HG03378 (cell line): ENCODE results near the gene TTC39B.
A peak's percentile ranks its signal among the peaks of the same experiment; 100 is the strongest.

ENCODE experiments used
- ATAC-seq: cut with Tn5 transposase; IDR thresholded peaks from one replicate; pipeline ENCODE4 v1.9.1; 2021; ENCODE audit warnings: mild to moderate bottlenecking, moderate library complexity; ENCODE audit not compliant: unreplicated experiment

Gene TTC39B

DNA sequence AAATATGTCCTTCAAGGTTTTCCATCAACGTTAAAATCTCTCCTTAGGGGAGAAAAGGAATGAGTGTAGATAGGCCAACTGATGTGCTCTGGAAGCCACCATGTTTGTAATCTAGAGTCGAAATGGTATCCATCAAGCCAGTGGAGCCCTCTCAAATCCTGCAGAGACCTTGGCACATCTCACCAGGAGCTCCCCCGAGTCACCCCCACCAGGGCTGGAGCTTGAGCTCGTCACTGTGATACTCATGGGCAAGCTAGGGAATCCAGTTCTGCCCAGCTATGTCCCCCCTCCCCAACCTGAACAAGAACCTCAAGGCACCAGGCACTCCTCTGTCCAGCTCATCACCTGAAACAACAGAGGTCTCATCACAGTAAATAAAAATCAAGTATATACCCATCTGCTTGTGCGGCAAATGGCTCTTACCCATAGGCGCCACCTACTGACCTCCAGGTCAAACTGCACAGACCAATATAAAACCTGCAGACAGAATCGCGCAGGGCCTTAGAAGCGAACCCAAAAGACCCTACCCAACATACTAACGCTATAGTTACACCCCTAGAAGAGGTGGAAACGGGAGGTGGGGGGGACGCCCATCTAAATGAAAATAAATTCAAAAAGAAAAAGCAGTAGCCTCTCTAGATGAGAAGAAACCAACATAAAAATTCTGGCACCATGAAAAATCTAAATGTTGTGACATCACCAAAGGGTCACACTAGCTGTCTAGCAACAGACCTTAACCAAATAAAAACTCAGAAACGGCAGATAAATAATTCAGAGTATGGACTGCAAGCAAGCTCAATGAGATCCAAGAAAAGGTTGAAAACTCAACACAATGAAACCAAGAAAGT lies 75.0 kb downstream of the TTC39B start:
- ATAC-seq: peak; percentile 43

DNA sequence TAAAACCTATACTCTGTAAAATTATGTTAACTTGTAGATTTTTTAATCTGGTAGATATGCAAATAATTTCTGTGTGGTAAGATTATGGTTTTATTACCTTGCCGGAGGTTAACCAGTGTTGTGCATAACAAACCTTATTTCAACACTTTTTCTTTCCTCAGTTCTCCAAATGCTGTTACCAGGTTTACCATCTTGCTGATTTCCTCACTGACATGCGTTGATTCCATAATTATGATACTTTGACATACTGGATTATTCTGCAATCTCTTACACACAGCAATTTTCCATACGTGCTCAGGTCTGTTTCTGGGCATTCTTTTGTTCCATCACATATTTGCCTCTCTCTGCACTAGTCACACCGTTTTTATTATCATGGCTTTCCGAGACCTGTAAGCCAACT lies 77.6 kb downstream of the TTC39B start:
- ATAC-seq: no peak

- no peak for ATAC-seq
Observed at GRCh38 chr9:15227491-15227890, 79.5 kb downstream of the TTC39B start.

GRCh38 chr9:15225564-15226126 lies 81.4 kb downstream of the TTC39B start:
- ATAC-seq: no peak

DNA sequence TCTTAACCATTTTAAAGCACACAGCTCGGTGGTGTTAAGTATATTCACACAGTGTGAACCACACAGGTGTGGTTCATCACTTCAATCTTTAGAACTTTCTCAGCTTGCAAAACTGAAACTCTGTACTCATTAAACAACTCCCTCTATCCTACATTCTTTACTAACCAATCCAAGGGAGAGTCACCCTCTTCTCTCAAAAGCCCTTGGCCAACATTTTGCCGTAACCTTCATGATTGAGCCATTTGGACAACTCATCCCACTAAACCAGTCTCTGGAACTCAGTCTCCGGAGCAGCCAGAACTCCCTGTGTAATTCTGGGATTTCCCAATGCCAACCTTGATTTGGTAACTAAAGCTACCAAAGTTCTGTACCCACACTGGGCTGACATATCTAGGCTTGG lies 84.7 kb downstream of the TTC39B start:
- no peak for ATAC-seq

DNA sequence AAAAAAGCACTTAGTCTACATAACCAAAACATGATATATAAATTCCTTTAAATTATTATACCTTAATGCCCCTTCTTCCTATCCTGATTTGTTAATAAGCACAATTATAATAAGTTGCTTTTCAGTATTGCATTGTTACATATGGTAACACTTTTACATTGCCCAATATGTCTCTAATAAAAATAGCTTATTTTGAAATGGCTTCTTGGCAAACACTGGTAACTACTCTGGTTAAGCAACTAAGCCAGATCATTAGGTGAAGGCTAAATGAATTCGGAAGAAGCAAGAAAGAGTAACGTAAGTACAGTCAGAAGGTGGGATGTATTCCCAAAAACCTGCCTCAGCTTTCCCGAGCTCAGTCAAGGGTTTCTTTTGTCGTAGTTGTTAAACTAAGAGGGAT lies 85.3 kb downstream of the TTC39B start:
- no peak for ATAC-seq

- ATAC-seq: no peak
Observed at GRCh38 chr9:15220658-15221318, 86.2 kb downstream of the TTC39B start.

- ATAC-seq: no peak
Observed at GRCh38 chr9:15219546-15219945, 87.5 kb downstream of the TTC39B start.

DNA sequence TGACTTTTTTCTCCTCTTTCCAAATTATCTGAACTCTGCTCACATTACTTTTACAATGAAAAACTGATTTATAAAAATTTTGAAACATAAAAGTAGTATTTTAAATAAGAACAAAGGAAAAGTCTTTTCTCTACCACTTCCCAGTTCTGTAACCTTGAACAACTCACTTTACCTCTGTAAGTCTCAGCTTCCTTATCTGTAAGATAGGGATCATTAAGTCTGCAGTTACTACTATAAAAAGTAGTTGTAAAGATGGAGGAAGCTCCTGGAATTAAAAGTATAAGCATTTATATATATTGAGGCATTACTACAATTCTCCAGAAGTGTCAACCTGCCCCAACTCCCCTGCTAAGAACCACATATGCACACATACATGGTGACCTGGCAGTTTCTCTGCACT lies 88.0 kb downstream of the TTC39B start:
- ATAC-seq: no peak

DNA sequence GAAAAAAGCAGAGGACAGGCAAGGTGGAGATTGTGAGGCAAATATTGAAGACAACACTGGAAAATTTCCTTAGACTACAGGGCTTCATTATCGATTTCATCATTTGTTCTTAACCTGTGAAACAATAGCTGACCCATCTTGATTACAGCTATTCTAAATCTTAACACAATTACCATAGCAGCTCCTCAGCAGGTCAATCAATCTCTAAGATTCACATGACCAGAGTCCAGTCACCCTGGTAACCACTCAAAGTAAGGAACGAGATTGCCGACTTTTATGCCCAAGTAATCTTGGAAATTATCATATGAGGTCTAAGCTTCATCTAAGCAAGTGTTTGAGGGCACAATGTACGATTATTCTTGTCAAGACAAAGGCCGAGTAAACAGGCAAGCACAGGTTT lies 93.8 kb downstream of the TTC39B start:
- ATAC-seq: no peak

DNA sequence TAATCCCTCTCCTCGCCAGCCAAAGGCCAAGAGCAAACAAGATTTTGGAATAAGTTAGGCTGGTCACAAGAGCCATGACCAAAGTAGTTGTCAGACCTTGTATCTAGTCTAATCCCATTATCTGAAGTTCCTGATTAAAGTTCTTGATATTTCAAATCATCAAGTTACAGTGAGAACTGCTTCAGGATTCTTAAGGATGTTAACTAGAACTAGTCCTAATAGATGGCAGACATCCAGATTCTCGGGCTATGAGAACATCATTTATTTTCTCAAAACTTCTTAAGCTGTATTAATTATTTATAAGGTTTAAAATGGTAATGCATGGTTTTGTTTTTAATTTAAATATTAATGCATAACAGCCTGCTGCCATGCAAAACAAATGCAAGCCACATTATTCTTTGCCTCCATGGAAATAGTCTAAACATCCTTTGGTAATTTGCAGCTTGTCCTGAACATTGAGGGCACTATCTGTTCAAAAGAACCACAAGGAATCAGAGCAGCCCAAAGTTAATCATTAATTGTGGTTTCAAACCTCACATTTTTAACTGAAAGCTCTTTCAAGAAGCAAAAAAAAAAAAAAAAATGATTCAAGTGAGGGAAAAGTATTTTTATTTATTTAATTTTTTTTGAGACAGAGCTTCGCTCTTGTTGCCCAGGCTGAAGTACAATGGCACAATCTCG lies 95.1 kb downstream of the TTC39B start:
- ATAC-seq: no peak

DNA sequence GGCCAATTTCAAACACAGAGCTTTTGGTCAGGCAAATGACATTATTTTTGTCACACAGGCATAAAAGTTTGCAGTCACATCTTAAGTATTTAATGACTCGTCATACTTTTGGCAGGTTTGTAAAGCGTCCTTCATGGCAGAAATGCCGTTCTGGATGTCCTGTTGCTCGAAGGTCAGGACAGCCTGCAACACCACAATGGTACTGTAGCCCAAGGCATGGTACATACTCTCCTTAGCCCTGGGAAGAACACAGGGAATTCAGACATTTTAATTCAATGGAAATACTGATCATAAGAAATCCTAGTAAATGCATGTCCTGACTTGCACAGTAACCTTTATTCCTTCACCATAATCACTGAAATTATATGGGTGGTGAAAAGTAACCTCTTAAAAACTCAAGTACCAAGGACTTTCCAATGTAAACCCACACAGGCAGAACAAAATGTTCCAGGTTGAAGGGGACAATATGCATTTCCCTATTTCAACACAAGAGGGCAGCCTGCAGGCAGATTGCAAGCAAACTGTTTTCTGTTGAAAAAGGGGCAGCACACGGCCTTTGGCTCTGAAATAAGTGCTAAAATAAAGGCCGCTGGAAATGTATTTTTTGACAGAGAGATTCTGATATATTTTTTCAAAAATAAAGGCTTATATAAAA lies 95.7 kb downstream of the TTC39B start:
- no peak for ATAC-seq

GRCh38 chr9:15206903-15207696 lies 99.9 kb downstream of the TTC39B start:
- no peak for ATAC-seq

- no peak for ATAC-seq
Observed at GRCh38 chr9:15205632-15206420, 101.2 kb downstream of the TTC39B start.

- ATAC-seq: no peak
Observed at GRCh38 chr9:15203581-15203980, 103.4 kb downstream of the TTC39B start.

GRCh38 chr9:15200111-15200510 lies 106.9 kb downstream of the TTC39B start:
- no peak for ATAC-seq

- no peak for ATAC-seq
Observed at GRCh38 chr9:15192856-15193255, 114.2 kb downstream of the TTC39B start.

GRCh38 chr9:15191378-15191777 lies 115.6 kb downstream of the TTC39B start:
- peak; percentile 71 for ATAC-seq

- no peak for ATAC-seq
Observed at GRCh38 chr9:15189481-15189880, 117.5 kb downstream of the TTC39B start.
